NCI-H345 (cell line): ENCODE data around the gene ALPG.
"Not testable (repeated sequence)": the region's sequence is repeated elsewhere in the genome, so short reads cannot be mapped to it uniquely, and the experiment has no call there.

Source experiments
- DNase-seq: peaks from one replicate; lab custom pipeline; 2025; lab: John Stamatoyannopoulos, UW

Gene ALPG

GRCh38 chr2:232396683-232397082 is 10.0 kb upstream of the ALPG start:
- DNase-seq, result no peak

GRCh38 chr2:232398293-232399034 is 8.2 kb upstream of the ALPG start:
- no peak for DNase-seq

- peak; percentile 48 for DNase-seq
These were observed 6.2 kb upstream of the ALPG start for GRCh38 chr2:232400256-232401015.

GRCh38 chr2:232402518-232402917 is 4.1 kb upstream of the ALPG start:
- DNase-seq, result no peak

- DNase-seq, result no peak
These were observed 617 bp upstream of the ALPG start for GRCh38 chr2:232405943-232406510.

GRCh38 chr2:232407428-232408150 is 945 bp downstream of the ALPG start:
- DNase-seq, result not testable (repeated sequence)

- DNase-seq, result not testable (repeated sequence)
These were observed 1.6 kb downstream of the ALPG start for GRCh38 chr2:232408269-232408668.

- not testable (repeated sequence) for DNase-seq
These were observed 3.0 kb downstream of the ALPG start for GRCh38 chr2:232409617-232410016.

GRCh38 chr2:232410238-232410900 is 3.7 kb downstream of the ALPG start:
- DNase-seq, result no peak

GRCh38 chr2:232411901-232412629 is 5.4 kb downstream of the ALPG start:
- DNase-seq, result no peak

GRCh38 chr2:232412986-232413385 is 6.3 kb downstream of the ALPG start:
- DNase-seq, result no peak

GRCh38 chr2:232415138-232415690 is 8.6 kb downstream of the ALPG start:
- DNase-seq, result no peak

GRCh38 chr2:232415736-232416520 is 9.3 kb downstream of the ALPG start:
- no peak for DNase-seq

GRCh38 chr2:232416521-232417470 is 10.2 kb downstream of the ALPG start:
- no peak for DNase-seq

- DNase-seq, result no peak
These were observed 10.8 kb downstream of the ALPG start for GRCh38 chr2:232417489-232417888.

- DNase-seq, result no peak
These were observed 11.4 kb downstream of the ALPG start for GRCh38 chr2:232418056-232418455.

- no peak for DNase-seq
These were observed 12.0 kb downstream of the ALPG start for GRCh38 chr2:232418466-232419244.
